Stimulated activated CD4-positive, alpha-beta T cell treated with anti-CD3 and anti-CD28 coated beads, Interleukin-2, amount 100 ng/mL, for 4 hours (primary cell): Measurements from ENCODE around the gene RFX4.
"Not testable (repeated sequence)": the region's sequence is repeated elsewhere in the genome, so short reads cannot be mapped to it uniquely, and the experiment has no call there.

Experiments
- DNase-seq: peaks from one replicate; pipeline ENCODE4 v3.0.0-alpha.2; 2020; ENCODE audit warnings: low read depth

Gene RFX4

DNA sequence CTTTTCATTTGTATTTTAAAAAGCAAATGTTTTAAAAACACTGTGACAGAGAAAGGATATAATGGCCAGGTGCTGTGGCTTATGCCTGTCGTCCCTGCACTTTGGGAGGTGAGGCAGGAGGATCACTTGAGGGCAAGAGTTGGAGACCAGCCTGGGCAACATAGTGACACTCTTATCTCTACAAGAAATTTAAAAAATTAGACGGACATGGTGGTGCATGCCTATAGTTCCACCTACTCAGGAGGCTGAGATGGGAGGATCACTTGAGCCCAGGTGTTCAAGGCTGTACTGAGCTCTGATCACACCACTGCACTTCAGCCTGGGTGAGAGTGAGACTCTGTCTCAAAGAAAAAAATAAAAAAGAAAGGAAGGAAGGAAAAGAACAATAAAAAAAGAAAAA is 7.8 kb downstream of the RFX4 start:
- DNase-seq = no peak

DNA sequence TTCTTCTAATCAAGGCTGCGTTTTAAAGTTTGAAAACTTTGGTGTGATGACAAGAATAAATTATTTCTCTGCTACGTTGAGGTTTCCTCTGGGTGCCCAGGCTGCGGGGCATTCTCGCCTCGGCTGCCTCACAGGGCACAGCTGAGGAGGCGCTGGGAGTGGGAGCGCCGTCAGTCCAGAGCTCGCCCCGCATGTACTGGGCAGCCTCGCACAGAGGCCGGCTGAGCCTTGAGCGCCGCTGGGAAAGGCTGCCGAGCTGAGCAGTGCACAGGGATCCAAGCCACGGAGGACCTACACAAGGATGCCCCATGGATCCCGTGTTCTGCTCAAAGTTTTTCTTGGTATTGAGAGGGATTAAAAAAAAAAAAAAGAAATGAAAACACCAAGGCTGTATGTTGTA is 11.6 kb downstream of the RFX4 start:
- DNase-seq = no peak

DNA sequence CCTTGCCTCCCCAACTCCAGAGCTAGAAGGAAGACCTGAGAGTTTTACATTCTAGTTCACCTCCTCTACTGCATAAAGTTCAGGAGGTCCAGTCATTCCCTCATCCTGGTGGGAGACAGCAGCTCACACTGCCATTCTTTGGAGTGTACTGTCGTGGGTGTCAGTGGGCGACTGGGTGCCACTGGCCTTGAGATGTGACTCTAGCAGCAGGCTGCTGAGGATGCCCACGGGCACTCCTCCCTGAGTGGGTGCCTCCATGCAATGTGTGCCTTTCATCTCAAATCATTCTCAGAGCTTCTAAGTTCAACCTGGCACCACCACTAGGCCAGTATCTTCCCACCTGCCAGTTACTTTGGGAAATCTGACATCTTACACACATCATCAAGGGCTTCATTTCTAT is 12.5 kb downstream of the RFX4 start:
- no peak for DNase-seq

DNA sequence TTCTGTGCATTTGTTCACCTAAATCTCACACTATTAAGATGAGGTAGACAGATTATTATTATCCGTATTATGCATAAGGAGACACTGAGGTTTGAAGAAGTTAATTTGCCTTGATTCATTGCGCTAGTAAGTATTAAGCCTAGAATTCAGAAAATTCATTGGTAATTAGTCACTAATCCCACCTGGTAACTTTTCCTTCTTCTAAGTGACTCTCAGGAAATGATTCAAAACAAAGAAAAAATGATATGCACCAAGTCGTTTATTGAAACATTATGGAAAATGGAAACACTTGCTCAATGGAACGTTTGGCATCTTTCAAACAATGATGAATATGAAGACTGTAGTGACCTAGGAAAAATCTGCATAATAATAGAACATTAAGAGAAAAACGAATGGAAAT is 15.2 kb downstream of the RFX4 start:
- DNase-seq = no peak

DNA sequence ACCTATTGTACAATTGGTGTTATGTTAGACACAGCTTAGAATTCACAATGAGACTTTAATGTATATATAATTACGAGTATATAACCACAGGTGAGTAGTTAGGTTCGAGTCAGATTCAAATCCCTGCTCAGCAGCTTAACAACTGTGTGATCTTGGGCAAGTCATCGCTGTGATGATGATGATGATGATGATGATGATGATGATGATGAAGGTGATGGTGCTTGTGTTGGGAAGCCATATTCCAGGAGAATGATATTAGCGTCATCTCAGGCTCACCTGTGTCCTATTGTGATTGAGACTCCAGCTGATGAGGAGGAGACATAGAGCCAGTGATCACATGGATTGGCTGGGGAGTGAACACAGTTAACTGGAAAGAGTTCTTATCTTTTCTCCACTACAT is 16.5 kb downstream of the RFX4 start:
- no peak for DNase-seq

DNA sequence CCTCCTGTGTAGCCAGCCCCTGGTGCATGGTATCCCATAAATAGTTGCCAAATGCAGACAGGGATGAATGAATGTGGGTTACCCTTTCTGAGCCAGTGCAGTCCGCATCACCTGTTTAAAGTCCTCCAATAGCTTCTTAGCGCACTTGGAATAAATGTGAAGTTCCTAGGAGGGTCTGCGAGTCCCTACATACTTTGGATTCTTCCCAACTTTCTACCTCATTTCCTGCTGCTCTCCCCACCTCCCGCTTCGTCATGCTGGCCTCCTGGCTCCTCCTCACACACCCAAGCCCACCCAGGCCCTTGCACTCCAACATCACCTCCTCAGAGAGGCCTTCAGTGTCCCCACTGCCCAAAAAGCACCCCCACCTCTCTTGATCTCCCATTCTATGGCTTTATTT is 17.7 kb downstream of the RFX4 start:
- no peak for DNase-seq

DNA sequence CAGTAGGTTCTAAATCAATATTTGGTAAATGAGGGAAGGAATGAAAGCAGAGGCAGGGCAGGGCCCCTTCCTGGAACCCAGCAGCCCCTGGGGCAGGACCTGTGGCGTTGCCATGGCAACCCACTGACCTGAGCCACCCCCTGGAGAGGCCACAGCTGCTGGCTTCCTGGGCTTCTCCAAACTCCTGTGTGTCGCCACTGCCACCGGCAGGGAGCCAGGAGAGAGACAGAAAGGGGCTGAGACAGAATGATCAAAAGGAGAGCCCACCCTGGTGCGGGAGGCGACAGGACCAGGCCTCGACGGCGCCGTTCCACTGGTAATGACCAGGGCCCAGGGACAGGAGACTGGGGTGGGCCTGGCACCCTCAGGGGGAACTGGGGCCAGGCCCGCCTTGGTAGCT is 18.2 kb downstream of the RFX4 start:
- DNase-seq = no peak

DNA sequence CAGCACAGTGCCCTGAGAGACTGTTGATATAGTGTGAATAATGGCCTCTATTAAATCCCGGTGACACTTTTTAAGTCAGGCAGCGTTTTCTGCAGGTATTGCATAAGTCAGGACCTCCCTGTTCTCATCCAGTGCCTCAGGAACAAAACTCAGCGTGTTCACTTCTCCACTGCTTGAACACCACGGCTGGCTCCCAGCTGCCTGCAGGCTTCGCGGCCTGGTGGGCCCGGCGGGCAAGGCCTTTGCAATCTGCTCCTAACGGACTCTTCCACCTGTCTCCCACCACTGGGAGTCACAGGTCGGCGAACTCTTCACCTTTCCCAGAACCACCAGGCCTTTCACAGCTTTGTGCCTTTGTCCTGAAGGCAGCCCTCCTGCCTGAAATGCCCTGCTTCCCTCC is 18.7 kb downstream of the RFX4 start:
- DNase-seq = no peak

DNA sequence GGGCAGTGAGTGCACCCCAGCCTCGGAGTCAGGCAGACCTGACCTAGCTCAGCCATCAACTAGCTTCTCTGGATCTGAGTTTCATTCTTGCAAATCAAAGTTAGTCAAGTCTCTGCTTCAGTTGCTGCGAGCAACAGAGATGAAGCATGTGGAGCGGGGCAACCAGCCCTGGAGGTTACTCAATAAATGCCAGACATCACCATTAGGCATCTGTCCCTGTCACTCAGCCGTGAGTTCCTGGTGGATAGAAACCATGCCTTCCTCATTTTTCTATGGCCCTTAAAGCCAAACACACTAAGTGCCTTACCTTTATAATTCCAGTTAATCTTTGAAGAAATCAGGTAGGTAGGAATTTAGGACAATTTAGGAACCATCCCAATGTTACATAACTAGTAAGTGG is 19.3 kb downstream of the RFX4 start:
- no peak for DNase-seq

DNA sequence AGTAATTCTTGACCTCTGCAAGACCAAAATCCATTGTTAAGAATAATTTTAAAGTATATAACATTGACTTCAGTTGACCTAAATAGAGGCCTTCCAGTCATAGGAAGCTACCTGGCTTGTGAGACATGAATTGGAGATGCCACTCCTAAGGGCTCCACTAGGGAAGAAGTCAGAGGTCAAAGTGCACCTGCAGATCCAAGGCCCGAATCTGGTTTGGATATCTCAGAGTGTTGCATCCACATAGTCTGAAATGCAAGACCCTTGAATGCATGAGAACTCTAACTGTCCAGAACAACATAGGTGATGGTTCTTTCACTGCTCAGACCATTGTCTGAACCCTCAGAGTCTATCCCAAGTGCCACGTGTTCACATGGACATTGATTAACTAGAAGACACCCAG is 22.4 kb downstream of the RFX4 start:
- DNase-seq = no peak

DNA sequence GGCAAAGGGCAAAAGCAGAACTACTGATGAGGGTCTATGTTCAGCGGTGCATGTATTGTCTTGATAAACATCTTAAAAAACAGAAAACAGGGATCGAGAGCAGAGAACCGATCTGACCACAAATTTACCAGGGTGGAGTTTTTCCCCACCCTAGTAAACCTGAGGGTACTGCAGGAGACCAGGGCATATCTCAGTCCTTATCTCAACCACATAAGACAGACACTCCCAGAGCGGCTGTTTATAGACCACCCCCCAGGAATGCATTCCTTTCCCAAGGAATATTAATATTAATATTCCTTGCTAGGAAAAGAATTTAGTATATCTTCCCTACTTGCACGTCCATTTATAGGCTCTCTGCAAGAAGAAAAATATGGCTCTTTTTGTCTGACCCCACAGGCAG is 37.8 kb downstream of the RFX4 start:
- not testable (repeated sequence) for DNase-seq

DNA sequence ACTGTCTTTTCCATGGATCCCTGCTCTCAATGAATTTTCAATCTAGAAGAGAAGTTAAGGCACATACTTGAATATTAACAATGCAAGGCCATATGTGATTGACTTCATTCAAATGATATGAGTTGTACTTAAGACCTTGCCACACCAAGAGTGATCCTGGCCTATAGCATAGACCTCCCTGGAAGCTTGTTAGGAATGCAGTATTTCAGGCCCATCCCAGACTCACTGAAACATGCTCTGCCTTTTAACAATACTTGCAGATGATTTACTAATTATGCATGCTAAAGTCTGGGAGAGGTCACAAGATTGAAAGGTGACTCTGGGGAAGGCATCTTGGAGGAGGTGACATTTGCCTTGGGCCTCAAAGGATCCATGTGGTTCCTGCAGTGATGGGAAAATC is 43.2 kb downstream of the RFX4 start:
- DNase-seq = no peak

DNA sequence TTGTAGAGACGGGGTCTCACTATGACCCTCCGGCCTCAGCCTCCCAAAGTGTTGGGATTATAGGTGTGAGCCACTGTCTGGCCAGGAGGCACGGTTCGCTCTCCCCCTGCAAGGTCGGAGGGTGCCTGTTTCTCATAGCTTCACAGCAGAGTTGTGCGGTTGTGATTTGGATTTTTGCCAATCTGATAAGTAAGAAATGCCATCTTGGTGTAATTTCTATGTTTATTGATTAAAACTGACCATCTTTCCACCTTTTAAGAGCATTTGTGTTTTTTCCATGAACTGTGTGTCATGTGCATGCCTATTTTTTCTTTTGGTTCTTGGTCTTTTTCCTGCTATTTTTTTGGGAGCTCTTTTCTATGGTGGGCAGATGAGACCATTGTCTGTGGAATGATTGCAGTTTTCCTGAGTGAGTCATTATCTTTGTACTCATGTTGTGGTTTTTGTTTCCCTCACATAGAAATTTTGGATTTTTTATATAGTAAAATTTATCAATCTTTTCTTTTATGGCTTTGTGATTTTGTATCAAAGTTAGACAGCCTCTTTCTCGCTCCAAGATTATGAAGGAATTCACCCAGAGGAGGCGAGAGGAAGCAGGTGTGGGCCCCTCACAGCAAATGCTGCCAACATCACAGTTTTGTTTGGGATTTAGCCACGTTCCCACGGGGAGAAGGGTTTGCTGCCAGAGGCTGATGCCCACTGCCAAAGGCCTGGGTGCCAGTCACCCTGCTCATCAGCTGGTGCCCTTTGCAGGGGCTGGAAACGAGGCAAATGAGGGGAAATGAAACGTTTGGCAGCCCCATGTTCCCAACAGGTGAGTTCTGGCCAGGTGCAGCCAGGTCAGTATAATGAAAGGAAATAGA is 47.2 kb downstream of the RFX4 start:
- no peak for DNase-seq

DNA sequence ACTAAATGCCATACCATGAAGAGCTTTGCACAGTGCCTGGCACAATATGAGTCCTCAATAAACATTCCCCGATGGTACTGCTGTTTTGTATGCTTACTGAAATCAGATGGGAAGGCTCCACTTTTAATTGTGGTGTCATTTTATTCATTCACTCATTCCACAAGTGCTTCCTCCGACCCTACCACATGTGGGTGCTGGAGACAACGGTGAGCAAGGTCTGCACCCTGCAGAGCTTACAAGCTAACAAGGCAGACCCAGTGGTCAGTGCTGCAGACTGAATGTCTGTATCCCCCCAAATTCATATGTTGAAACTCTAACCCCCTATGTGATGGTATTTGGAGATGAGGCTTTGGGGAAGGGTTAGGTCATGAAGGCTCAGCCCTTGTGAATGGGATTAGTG is 48.3 kb downstream of the RFX4 start:
- no peak for DNase-seq

DNA sequence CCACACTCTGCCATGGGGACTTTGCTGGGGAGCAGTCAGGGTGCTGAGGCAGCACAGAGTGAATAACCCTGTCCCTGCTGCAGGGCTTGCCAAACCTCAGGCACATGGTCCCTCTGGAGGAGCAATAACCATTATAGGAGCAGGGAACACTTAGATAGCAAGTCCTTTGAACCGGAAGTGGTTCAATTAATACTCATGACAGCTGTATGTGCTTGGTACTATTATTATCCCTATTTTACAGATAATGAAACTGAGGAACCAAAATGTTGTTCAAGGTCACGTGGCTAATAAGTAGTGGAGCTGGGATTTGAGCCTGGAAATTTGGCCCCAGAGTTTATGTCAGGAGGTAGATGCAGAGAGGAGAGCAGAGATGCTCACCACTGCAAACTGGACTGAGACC is 49.0 kb downstream of the RFX4 start:
- no peak for DNase-seq

DNA sequence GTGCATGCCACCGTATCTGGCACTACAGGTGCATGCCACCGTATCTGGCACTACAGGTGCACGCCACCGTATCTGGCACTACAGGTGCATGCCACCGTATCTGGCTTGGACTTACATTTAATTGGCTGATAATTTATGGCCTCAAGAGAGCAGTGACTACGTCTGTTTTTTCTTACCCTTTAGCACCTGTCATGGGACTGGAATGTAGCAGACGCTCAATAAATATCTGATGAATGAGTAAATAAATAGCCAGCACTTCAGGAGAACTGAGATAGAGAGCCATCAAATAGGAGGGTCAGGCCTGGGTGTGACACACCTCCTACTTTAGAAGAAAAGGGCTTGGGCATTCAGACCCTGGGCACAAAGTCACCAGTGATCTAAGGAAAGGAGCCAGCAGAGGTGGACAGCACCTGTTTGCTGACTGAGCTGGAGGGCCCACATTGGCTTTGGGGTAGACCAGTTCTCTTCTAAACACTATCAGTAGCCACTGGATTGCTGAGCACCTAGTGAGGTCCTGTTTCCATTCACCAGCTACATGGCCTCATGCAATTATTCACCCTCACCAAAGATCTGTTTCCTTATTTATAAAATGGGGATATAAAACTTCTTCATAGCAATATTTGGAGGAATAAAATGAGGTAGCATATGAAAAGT is 50.1 kb downstream of the RFX4 start:
- DNase-seq = no peak

DNA sequence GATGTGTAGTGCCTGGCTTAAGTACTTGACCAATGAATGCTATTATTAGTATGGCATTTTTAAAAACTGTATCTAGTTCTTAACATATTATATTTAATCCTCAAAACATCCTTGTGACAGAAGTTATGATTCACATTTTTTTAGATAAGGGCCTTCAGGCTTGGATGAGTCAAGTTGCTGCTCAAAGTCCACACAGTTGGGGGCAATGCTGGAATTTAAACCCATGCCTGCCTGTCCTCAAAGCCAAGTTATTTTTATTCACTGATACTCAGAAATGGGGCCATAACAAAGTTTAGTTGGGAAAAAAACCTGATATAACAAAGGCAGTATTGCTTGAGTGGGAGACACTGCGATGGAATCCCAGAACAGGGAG is 50.6 kb downstream of the RFX4 start:
- no peak for DNase-seq

DNA sequence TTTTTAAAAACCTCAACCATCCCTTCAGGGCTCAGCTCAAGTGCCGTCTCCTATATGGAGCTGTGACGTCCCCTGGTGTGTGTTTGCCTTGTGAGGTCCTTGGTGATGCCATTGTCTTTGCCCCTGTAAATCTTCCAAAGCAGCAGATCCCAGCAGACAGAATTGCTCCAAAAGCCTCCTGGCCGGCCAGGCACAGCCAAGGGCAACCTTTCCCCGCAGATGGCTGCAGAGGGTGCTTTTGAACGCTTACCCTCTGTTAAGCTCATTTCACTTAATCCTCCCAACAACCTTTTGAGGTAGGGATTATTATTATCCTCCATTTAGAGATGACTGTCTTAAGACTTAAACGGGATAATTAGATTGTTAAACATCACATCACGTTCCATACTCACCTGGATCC is 51.4 kb downstream of the RFX4 start:
- DNase-seq = no peak

DNA sequence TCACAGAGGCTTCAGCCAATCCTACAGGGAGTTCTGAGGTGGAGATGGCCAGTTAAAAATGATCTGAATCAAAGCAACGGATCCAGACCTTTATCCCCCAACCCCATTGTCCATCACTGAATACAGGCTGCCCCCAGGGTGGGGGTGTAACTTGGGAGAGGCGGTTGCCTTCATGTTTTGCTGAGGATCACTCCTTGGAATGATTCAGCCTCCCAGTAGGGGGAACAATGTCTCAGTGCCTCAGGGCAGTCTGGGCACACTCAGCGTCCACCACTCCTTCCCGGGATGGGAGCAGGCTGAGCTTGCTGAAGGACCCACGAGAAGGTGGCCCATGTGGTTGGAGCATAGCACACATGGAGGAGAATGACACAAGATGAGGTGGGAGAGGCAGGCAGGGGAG is 60.2 kb downstream of the RFX4 start:
- no peak for DNase-seq

DNA sequence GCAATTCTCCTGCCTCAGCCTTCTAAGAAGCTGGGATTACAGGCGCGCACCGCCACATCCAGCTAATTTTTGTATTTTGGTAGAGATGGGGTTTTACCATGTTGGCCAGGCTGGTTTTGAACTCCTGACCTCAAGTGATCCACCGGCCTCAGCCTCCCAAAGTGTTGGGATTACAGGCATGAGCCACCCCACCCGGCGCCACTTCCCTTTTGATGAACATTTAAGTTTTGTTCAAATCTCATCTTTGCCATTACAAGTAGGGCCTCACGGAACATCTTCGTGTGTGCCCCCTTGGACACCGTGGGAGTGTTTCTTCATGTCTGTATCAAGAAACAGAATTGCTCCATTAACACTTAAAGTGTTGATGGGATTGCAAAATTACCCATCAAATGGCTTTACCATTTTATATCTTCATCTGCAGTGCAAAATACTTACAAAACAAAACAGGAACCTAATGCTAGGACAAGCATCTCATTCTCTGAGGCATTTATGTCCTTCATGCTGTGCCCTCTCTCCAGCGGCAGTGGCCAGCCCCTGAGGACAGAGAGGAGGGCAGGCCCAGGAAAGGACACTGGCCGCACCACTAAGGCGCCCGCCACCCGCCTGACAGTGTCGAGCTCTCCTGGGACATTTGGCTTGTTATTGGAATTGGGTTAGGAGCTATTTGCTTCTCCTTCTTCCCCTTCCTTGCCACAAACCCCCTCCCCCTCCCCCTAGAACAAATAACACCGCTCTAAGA is 61.7 kb downstream of the RFX4 start:
- DNase-seq = no peak

DNA sequence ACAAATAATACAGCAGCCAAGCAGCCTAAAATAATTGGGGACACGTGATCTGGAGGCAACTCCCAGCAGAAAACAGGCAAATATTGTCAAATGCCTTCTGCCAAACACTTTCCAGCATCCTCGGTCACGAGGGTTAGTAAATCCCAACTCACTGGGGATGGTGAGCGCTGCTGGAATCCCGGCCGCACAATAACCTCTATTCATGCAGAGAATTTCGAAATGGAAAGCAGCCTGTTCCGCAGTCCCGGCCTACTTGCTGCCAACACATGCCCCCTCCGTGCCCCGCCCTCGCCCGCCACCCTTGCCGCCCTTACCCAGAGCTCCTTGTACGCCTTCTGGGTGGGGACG is 62.2 kb downstream of the RFX4 start:
- no peak for DNase-seq

DNA sequence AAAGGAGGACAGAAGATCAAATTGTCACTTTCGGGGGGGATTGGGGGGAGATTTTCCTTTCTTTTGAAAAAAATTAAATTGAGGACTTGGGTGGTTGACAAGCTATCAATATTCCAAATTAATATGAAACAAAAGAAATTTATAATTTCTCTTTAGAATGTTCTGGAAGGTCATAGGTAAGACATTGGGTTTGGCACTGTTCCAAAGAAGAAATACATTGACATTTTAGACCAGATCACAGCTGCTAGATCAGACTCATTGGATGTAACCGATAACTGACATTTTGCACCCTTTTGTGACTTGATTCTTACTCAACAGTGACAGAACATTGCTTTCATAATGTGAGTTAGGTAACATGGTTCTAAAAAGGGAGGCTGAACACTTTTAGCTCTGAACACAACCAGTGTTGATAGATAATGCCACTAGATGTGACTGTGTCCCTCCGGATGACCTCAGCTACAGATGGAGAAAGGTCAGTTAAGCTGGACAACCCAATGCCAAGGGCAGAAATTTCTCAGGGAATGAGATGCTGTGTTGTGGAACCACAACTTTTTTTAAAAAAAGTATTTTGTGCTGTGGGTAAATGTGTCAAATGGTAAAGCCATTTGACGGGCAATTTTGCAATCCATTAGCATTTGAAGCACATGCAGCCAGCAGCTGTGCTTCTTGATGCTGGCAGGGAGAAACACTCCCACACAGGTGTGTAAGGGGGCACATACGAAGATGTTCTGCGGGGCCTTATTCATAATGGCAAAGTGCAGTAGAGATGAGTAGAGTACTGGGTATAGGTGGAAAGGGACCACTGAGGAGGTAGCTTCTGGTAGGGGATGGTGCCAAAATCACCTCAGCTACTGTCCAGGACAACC is 62.9 kb downstream of the RFX4 start:
- DNase-seq = no peak
